Keratinocyte (primary cell): ENCODE data around the gene PIP4K2A.
"Not testable (repeated sequence)": the region's sequence is repeated elsewhere in the genome, so short reads cannot be mapped to it uniquely, and the experiment has no call there.

Experiments
- CTCF ChIP-seq, 3 experiments: IDR thresholded peaks in 1 of 3; conservative IDR thresholded peaks in 1 of 3; optimal IDR thresholded peaks in 1 of 3; 2 replicates in 2 of 3; 3 replicates in 1 of 3; pipeline versions ENCODE3 to v1.5.1; 2011; ENCODE audit warnings: low read length in 3 of 3, mild to moderate bottlenecking in 3 of 3, moderate library complexity in 2 of 3, control low read depth in 1 of 3, inconsistent platforms in 1 of 3; ENCODE audit not compliant: insufficient read depth in 2 of 3; ENCODE audit errors: extremely low read depth in 1 of 3
- EZH2 ChIP-seq: IDR thresholded peaks from one replicate; pipeline ENCODE4 v1.6.1; 2012; ENCODE audit warnings: inconsistent platforms, mild to moderate bottlenecking, low read length, moderate library complexity

GRCh38 chr10:22512015-22512414 lies 202.4 kb downstream of the PIP4K2A start:
- not testable (repeated sequence) for TF ChIP-seq CTCF (optimal IDR thresholded peaks at IDR 0.05 in 1 of 3, IDR thresholded peaks at IDR 0.05 in 1 of 3, conservative IDR thresholded peaks at IDR 0.05 in 1 of 3; ENCODE audit: extremely low read depth in 1 of 3, insufficient read depth in 2 of 3, low read length in 3 of 3); EZH2
